ENCODE data around the gene ZYG11B.

- TF ChIP-seq EZH2 (IDR thresholded peaks at IDR 0.05; ENCODE audit: borderline replicate concordance, low read depth, low read length, severe bottlenecking): no peak
- TF ChIP-seq CTCF (IDR thresholded peaks at IDR 0.05; ENCODE audit: borderline replicate concordance, extremely low read depth, low read length, poor library complexity, severe bottlenecking): no peak
Observed at GRCh38 chr1:52725903-52726264, 369 bp upstream of the ZYG11B start.

All from DND-41 (cell line).